Brain microvascular endothelial cell (primary cell): ENCODE measurements around the gene ZKSCAN4.

Experiments
- DNase-seq: peaks from one replicate; pipeline ENCODE4 v3.0.0-alpha.2; 2020
- H3K27ac ChIP-seq: fragments of 250-450 bp; sonication (Bioruptor Pico); 2 replicates; pipeline ENCODE4 v1.5.1; 2020; ENCODE audit warnings: mild to moderate bottlenecking, moderate library complexity
- H3K27me3 ChIP-seq: fragments of 250-450 bp; sonication (Bioruptor Pico); replicated peaks from 2 replicates; pipeline ENCODE4 v1.5.1; 2020; ENCODE audit warnings: mild to moderate bottlenecking
- H3K36me3 ChIP-seq: fragments of 250-450 bp; sonication (Bioruptor Pico); replicated peaks from 2 replicates; pipeline ENCODE4 v1.5.1; 2020; ENCODE audit warnings: mild to moderate bottlenecking
- H3K4me3 ChIP-seq: 2 replicates; pipeline ENCODE4 v1.5.1; 2011; ENCODE audit warnings: low read depth, mild to moderate bottlenecking, control low read depth, low read length, moderate library complexity
- CTCF ChIP-seq: IDR thresholded peaks from 2 replicates; pipeline ENCODE4 v1.5.1; 2011; ENCODE audit warnings: low read depth, mild to moderate bottlenecking, moderate library complexity, low read length, control low read depth, inconsistent platforms; ENCODE audit errors: missing control alignments
- in situ Hi-C: cut with HindIII; loops from 2 replicates; pipeline ENCODE4 v1.10.0; 2017; ENCODE audit warnings: low sequenced_read_pairs, low pct_ligation_motif_present

Gene ZKSCAN4

GRCh38 chr6:28267695-28268059, 15.6 kb upstream of the ZKSCAN4 start:
- peak overlapping the region; percentile 87 for H3K27ac ChIP-seq
- H3K27me3 ChIP-seq, result no peaks in the 10 kb centered on the region
- DNase-seq, result no peak
- in situ Hi-C loops, result no loop called here
- peaks cover 5% of the 10 kb centered on the region for H3K36me3 ChIP-seq
- TF ChIP-seq CTCF, result no peak
- peak overlapping the region; percentile 89 for H3K4me3 ChIP-seq

GRCh38 chr6:28266962-28267694, 15.1 kb upstream of the ZKSCAN4 start, which contains the start of gene ZSCAN26:
Gene ZSCAN26 (plus strand): TSS chr6:28267143. CDS start chr6:28271920, 4,777 bp downstream.
- Histone ChIP-seq H3K36me3 (no peaks in the 10 kb centered on the region), H3K27ac (peak within 1 kb of the TSS; percentile 87), H3K4me3 (peak within 1 kb of the TSS; percentile 89), H3K27me3 (no peaks in the 10 kb centered on the region)
- in situ Hi-C loops, result no loop called here
- peak; percentile 86 for DNase-seq
- TF ChIP-seq CTCF, result no peak

GRCh38 chr6:28266563-28266961, 14.5 kb upstream of the ZKSCAN4 start:
- no peak overlapping the region for H3K27ac ChIP-seq
- H3K27me3 ChIP-seq, result no peaks in the 10 kb centered on the region
- in situ Hi-C loops, result no loop called here

GRCh38 chr6:28264834-28265401, 12.8 kb upstream of the ZKSCAN4 start:
- in situ Hi-C loops, result no loop called here
- Histone ChIP-seq H3K27ac (no peak overlapping the region), H3K4me3 (no peak overlapping the region), H3K36me3 (no peaks in the 10 kb centered on the region), H3K27me3 (no peaks in the 10 kb centered on the region)
- no peak for TF ChIP-seq CTCF
- no peak for DNase-seq

More at GRCh38 chr6:28266563-28266961, 14.5 kb upstream of the ZKSCAN4 start:
- no peak for DNase-seq
- H3K4me3 ChIP-seq, result peak overlapping the region; percentile 89
- H3K36me3 ChIP-seq, result no peaks in the 10 kb centered on the region
- no peak for TF ChIP-seq CTCF

- TF ChIP-seq CTCF, result no peak
- in situ Hi-C loops, result no loop called here
- Histone ChIP-seq H3K27ac (no peak overlapping the region), H3K27me3 (no peaks in the 10 kb centered on the region), H3K4me3 (no peak overlapping the region), H3K36me3 (no peaks in the 10 kb centered on the region)
- no peak for DNase-seq
These were observed 11.9 kb upstream of the ZKSCAN4 start for GRCh38 chr6:28263922-28264321.
